NCI-H187 treated with DMSO at 0.1 percent for 48 hours (cell line): ENCODE measurements around the gene RCOR1.

Experiments used
- DNase-seq: peaks from one replicate; lab custom pipeline; 2025; lab: John Stamatoyannopoulos, UW

The RCOR1 gene

GRCh38 chr14:102776761-102777710 is 184.6 kb downstream of the RCOR1 start, which contains the start of gene TRAF3:
Gene TRAF3, plus strand, starts transcription at chr14:102777449. Its CDS starts 92,753 bp downstream, at chr14:102870202.
- DNase-seq = no peak

- no peak for DNase-seq
These were observed 185.4 kb downstream of the RCOR1 start for GRCh38 chr14:102777711-102778337.

GRCh38 chr14:102778338-102779083 is 186.1 kb downstream of the RCOR1 start:
- no peak for DNase-seq

GRCh38 chr14:102779084-102779462 is 186.6 kb downstream of the RCOR1 start:
- DNase-seq = no peak

GRCh38 chr14:102779574-102780315 is 187.3 kb downstream of the RCOR1 start:
- DNase-seq = no peak
